GM12865 (cell line): ENCODE data around the gene XKR7.

ENCODE experiments used
- DNase-seq: peaks from one replicate; pipeline ENCODE4 v3.0.0; 2010; ENCODE audit warnings: low read depth
- H3K4me3 ChIP-seq: 2 replicates; pipeline ENCODE4 v1.5.1; 2011; ENCODE audit warnings: mild to moderate bottlenecking, low read depth, low read length, control low read depth
- CTCF ChIP-seq: IDR thresholded peaks from 2 replicates; pipeline ENCODE4 v1.5.1; 2011; ENCODE audit warnings: low read length, control low read depth, low read depth, inconsistent platforms; ENCODE audit not compliant: insufficient read depth; ENCODE audit errors: missing control alignments

XKR7 gene

GRCh38 chr20:31977080-31977479 is 9.1 kb downstream of the XKR7 start:
- DNase-seq = no peak
- TF ChIP-seq CTCF = no peak
- H3K4me3 ChIP-seq = no peak overlapping the region

GRCh38 chr20:31979713-31980426 is 11.9 kb downstream of the XKR7 start:
- TF ChIP-seq CTCF = no peak

GRCh38 chr20:31981784-31982183 is 13.8 kb downstream of the XKR7 start:
- no peak overlapping the region for H3K4me3 ChIP-seq
- no peak for DNase-seq
- TF ChIP-seq CTCF = no peak

More at GRCh38 chr20:31979713-31980426, 11.9 kb downstream of the XKR7 start:
- DNase-seq = no peak
- no peak overlapping the region for H3K4me3 ChIP-seq

GRCh38 chr20:31984981-31985471 is 17.1 kb downstream of the XKR7 start:
- TF ChIP-seq CTCF = no peak
- H3K4me3 ChIP-seq = no peak overlapping the region
- DNase-seq = no peak

GRCh38 chr20:31987744-31988143 is 19.8 kb downstream of the XKR7 start:
- no peak for DNase-seq
- TF ChIP-seq CTCF = no peak
- no peak overlapping the region for H3K4me3 ChIP-seq

GRCh38 chr20:31988430-31989015 is 20.6 kb downstream of the XKR7 start:
- no peak for DNase-seq
- H3K4me3 ChIP-seq = no peak overlapping the region
- TF ChIP-seq CTCF = no peak
